Epithelial cell of umbilical artery (primary cell): Measurements from ENCODE around the gene SPDEF. TPM values are rescaled to one million over a fixed set of nuclear protein-coding genes. Genes with fewer than 3 reads are reported as not detected.

ENCODE experiments used
- total RNA-seq: library from RNA; depleted of rRNA; stranded (reverse); fragments of >200 nt; gene quantifications from 2 replicates; pipeline ENCODE4 v1.2.3, GENCODE V29; 2014

SPDEF gene
- not detected in 2 replicates for total RNA-seq

GRCh38 chr6:34556031-34556471 lies at the start of gene SPDEF:
Gene SPDEF, minus strand, starts transcription at chr6:34556329. Its CDS starts 11,874 bp downstream, at chr6:34544455.

Other genes starting within 250 kb of the SPDEF start
- gene NUDT3, start 163.7 kb downstream of the SPDEF start, total RNA-seq, result 17.5 and 21.4 TPM in 2 replicates
- gene RPS10, start 130.3 kb downstream of the SPDEF start, total RNA-seq, result 2,419 and 4,666 TPM in 2 replicates
- gene PACSIN1, start 90.3 kb downstream of the SPDEF start, total RNA-seq, result not detected in 2 replicates
- gene ILRUN, start 140.4 kb upstream of the SPDEF start, total RNA-seq, result 29.2 and 42.9 TPM in 2 replicates
- 47.1 and 48.0 TPM in 2 replicates for gene SNRPC, start 201.2 kb upstream of the SPDEF start, total RNA-seq
- gene BLTP3A, start 235.8 kb upstream of the SPDEF start, total RNA-seq, result 3.9 and 7.3 TPM in 2 replicates